Glomerular visceral epithelial cell (primary cell): ENCODE data around the gene CDK12.

Source experiments
- DNase-seq: peaks from one replicate; pipeline ENCODE4 v3.0.0-alpha.2; 2016; ENCODE audit errors: extremely low spot score

Gene CDK12

DNA sequence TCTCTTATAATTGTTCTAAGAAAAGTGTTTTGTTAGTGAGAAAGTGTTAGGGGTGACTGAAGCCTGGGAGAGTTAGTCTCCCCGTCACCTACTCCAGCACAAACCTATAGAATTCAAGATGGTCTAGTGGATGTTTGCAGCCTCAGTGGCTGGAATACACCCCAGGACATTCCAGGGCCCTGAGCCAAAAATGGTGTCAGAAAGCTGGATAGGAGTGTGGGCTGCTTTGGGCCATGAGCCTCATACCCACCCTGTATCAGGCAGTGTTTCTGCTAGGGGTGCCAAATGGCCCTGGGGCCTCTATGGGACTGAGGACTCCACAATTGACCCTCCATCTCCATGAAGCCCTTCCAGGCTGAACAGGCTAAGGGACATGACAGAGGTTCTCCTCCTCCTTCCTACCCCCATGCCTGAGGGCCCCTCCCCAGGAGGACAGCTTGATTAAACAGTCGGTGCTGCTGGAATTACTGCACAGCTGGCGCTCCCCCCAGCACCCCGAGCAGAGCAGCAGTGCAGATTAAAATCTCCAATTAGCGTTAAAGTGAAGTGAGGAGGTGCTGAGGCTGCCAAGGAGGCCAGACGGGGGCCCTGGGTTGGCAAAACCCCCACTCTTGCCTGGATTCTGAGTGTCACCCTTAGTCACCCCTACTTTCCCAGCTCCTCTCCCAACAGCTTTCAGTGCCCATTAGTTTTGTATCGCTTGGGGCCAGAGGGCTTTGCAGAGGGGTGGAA is 87.4 kb downstream of the CDK12 start:
- no peak for DNase-seq

DNA sequence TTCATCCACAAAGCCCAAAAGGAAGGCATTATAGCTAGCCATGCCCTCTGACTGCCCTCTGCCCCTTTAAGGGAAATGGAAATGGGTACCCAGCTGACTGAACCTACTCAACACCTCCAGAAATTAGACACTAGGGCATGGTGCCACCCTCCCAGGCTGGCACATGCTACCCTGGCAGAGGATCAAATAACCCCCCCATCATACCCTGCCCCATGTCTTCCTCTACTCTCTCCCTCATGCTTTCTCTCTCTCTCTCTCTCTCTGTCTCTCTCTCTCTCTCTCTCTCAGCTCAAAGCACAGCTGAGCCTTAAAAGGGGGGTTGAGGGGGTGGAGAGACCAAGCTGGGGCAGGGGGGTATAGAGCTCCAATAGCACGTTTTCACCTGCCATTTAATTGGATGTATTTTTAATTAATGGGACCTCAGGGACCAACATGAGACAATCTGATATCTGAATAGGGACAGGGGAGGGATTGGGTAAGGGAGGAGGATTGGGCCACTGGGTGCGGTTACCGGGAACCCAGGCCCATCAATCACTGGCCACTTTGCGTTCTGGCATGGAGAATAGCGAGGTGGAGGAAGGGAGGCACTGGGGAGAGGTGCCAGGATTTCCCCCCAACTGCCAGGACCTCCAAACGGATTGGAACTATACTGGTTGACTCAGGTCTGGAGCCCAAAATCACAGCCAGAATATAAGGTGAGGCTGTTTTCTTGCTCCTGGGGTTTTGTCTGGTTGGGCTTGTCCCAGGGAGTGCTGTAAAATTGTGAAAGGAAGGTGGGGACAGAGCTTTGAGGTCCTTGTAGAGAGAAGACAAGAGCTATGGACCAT is 88.7 kb downstream of the CDK12 start:
- no peak for DNase-seq

- DNase-seq, result no peak
These were observed 90.6 kb downstream of the CDK12 start for GRCh38 chr17:39551879-39552278.

- DNase-seq, result peak; percentile 33
These were observed 92.2 kb downstream of the CDK12 start for GRCh38 chr17:39553341-39553945.

GRCh38 chr17:39555368-39555767 is 94.1 kb downstream of the CDK12 start:
- DNase-seq, result no peak

DNA sequence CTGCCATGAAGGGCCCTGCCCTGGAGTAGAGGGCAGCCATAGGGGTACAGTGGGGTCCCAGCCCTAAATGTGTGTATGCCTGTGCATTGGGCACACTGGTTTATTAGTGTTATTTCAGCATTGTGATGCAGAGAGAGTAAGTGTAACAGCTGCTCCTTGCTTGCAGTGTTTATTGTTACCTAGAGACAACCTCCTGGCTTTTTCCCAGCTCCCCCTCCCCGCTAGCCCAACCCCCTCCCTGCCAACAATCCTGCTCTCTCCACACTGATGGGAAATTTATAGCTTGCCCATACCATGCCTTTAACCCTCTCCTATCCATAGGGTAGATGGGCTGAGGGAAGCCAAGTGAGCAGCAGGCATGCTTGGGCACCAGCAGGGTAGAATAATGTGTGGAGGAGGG is 95.1 kb downstream of the CDK12 start:
- no peak for DNase-seq

DNA sequence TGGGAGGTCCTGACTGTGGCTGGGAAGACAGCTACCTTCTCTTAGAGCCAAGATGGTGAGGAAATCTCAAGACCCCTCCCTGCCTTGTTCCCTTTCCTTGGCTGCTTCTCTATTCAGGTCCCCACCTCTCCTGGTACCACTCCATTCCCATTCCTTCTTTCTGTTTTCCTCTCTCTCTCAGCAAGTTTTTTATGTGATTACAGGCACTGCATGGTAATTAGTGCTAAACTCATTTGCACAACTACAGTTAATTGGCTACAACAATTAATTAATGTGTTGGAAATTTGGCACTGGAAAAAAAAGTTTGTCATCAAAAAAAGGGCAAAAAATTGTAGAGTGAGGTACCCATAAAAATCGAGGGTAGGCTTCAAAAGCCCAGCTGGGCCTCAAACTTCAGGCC is 101.1 kb downstream of the CDK12 start:
- DNase-seq, result no peak

DNA sequence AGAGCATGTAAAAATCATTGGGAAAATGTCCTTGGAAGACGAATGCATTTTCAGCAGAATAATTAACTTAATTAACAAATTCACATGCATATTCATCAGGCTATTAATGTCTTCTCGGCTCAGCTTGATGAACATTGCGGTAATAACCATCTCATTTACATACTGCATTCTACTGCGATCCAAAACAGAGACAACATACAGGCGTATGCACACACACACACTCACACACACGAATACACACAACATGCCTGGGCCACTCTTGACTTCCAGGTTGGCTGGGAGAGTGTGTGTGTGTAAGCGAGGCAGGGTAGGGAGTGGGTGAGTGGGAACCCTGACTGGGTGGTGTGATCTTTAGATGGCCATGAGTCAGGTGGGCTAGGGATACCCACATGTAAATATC is 101.7 kb downstream of the CDK12 start:
- no peak for DNase-seq

- no peak for DNase-seq
These were observed 102.2 kb downstream of the CDK12 start for GRCh38 chr17:39563476-39563875.

- DNase-seq, result no peak
These were observed 103.0 kb downstream of the CDK12 start for GRCh38 chr17:39564211-39564848.

- DNase-seq, result no peak
These were observed 105.0 kb downstream of the CDK12 start for GRCh38 chr17:39566094-39566850.

- no peak for DNase-seq
These were observed 107.4 kb downstream of the CDK12 start for GRCh38 chr17:39568702-39569101.

DNA sequence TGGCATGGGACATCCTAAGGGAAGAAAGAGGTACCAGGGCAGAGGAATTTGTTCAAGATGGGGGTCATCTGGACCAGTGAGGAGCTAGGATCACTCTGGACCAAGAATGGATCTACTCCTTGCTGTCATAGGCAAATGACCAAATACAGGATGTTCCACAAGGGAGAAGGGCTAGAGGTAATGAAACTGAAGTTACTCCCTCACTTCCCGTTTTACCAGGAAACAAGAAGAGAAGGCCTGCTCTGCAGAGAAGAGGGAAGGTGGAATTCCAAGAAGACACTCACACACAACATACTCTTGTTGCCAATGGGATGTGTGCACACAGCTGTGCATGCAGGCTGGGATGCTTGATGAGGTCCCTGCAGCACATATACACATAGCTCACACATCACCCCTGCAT is 107.8 kb downstream of the CDK12 start:
- no peak for DNase-seq

GRCh38 chr17:39572121-39572520 is 110.8 kb downstream of the CDK12 start:
- DNase-seq, result no peak

- peak; percentile 72 for DNase-seq
These were observed 112.4 kb downstream of the CDK12 start for GRCh38 chr17:39573447-39574298.

DNA sequence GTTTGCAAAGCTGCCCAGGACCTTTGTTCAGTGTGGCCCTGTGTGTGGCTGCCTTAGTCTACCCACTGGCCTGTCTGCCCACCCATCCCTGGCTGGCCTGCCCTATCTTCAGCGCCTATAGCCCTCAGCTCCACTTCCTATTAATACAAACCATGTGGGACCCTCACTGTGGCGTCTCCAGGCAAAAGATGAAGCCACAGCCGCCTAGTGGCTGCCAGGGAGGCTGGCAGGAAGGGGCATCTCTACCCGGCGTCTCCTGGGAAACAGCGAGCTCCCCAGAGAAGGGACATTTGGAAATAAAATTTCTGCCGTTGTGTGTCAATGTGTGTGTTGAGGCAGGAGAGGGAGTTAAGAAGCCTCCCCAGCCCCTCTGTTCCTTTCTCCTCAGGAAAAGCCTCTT is 114.9 kb downstream of the CDK12 start:
- peak; percentile 28 for DNase-seq

GRCh38 chr17:39578272-39578671 is 117.0 kb downstream of the CDK12 start:
- no peak for DNase-seq

DNA sequence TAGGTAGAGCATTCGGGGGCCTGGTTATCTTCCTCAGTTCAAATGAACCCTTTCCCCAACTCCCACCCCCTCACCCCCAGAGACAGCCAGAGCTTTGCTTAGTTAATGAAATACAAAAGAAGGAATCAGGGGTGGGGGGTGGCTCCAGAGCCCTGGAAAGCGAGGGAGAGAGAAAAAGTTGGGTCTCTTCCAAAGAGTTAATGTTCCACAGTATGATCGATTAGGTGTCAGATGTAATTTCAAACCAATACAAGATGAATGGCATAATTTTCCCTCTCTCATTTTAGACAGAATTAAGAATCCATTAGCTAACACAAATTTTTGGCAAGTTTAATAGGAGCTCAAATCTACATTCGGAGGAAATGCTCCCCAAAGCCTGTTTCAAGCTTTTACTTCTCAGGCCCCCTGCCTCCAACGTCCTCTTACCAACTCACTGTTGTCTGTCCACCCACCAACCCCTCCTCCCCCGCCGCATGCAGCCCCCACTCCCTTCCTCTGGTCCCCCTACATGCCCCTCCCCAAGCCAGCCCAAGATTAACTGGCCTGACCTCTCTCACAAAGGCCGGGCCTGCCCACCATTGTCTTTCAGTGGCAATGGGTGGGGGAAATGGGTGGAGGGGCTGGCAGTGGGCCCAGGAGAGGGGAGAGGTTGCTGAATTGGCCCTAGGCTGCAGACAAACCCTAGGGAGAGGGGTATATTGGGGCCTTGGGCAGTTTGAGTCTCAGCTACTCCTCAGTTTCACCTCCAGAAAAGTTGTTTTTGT is 118.2 kb downstream of the CDK12 start:
- DNase-seq, result no peak

DNA sequence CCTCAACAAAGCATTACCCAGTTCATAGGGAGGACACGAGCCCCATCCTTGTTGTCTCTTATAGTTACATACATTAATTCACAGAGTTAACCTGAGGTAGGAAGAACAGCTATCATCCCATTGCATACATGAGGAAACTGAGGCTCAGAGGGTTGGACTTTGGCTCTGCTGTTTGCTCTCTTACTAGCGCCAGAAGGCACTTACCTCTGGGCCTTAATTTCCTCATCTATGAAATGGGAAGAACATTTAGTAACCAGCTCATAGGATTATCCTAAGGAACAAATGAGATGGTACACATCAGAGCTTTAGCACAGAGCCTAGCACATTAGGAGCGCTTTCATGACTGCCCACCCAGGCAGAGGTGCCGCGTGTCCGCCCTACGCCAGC is 118.8 kb downstream of the CDK12 start:
- no peak for DNase-seq
